Erythroblast (primary cell): ENCODE measurements around the gene SLC1A7.

Source experiments
- DNase-seq, 2 experiments: peaks; one replicate each; lab custom pipeline; 2025; lab: John Stamatoyannopoulos, UW
- GATA1 ChIP-seq: IDR thresholded peaks from 2 replicates; pipeline ENCODE4 v1.6.1; 2011; ENCODE audit warnings: low read depth, mild to moderate bottlenecking, control low read depth, low read length, moderate library complexity
- POLR2A ChIP-seq: IDR thresholded peaks from 2 replicates; pipeline ENCODE4 v1.6.1; 2011; ENCODE audit warnings: mild to moderate bottlenecking, low read length

Gene SLC1A7

DNA sequence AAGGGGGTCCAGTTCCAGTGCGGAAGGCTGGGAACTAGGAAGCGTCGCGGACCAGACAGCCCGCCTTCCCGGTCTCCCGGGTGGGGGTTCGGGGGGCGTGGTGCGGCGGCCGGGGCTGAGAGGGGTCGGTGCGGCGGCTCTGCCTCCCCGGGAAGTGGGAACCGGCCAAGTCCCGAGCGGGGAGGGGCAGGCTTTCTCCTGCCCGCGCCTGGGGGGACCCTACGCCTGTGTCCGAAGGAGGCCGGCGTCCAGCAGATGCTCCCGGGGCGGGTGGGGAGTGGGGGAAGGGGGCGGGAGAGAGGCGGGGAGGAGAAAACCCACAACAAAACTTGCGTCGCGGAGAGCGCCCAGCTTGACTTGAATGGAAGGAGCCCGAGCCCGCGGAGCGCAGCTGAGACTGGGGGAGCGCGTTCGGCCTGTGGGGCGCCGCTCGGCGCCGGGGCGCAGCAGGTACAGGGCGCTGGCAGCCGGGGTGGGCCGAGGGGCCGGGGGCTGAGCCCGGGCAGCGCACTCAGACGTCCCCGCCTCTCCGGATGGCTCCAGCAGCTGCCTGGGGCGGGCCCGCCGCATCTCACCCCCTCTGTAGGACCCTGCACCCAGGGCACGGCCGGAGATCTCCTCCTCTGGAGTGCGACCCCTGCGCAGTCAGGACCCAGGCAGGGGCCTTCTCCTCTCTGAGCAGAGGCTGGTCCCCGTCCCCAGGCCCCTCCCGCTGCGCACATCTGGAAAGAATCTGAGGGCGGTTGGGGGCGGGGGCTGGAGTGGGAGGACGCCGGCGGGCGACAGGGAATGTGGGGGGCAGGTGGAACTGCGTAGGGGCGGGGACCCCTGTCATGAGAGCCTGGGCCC is 80.4 kb downstream of the SLC1A7 start, which contains the start of gene PODN:
Gene PODN, plus strand, starts transcription at position 355 of the 849 bp plus-strand sequence. CDS start 7,643 bp downstream, outside the sequence.
- no peak for TF ChIP-seq GATA1

DNA sequence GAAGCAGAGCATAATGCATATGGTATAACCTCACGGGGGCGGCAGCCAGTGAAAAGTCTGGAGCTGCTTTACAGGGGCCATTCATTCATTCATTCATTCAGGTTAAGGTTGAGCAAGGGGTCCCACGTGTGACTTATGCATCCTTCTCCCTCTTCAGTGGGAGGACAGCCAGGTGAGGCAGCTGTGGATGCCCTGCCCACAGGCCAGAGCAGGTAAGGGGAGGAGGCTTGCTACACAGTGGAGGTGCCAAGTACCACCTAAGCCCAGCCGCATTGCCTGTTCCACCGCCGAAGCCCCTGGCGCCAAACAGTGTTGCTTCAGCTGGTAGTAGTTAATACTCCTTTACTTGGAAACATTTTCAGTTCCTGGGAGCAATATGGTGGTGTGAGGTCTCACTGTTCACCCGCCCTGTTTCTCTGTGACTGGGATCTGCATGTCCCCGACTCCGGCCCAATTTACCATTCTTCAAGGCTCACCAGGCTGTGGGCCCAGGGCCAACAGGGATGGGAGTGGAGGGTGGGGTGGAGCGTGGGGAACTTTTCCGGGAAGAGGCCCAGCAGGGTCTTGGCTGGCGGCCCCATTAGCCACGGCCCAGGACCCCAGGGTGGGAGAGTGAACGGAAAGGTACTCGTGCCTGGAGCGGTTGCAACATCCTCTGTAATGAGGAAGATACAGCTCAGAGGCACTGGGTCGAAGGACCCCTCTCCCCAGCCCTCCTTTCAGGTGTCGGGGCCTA is 81.1 kb downstream of the SLC1A7 start:
- TF ChIP-seq GATA1, result no peak
- TF ChIP-seq POLR2A, result no peak
- no peak for DNase-seq

More for the DNA sequence above, 80.4 kb downstream of the SLC1A7 start, which contains the start of gene PODN:
- DNase-seq, result no peak

DNA sequence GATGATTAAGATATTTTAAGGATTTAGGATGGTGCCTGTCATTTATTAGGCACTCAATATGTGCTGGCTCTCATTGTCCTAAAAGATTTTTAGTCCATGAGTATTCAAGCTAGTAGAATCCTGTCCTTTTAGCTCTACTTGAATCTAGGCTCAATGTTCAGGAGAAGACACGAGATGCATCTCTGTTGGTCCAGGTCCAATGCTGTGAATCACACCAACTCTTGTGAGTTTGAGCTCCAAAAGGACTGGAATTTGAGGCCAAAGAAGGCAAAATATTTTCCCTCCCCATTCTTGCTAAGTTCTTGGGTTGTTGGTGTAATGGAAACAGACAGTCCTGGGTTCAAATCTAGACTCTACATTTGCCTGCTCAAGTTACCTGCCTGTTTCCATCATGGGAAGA is 81.9 kb downstream of the SLC1A7 start:
- DNase-seq, result no peak
- TF ChIP-seq POLR2A (no peak), GATA1 (no peak)

DNA sequence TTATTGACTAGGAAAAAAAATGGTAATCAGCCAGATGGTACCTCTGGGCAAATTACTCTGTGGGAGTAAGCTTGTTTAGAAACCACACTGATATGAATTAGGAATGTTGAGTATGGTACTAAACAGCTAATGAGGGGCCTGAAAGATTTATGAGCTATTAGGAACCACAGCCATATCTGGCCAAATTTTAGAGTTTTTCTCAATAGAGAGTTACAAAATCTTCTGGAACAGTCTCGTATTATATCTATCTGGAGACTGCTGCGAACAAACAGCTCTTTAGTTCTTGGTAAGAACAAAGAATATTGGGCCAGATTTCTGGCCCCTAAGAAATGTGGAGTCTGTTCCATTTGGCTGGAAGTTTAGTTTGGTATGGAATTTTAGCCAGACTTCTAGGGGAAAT is 85.3 kb downstream of the SLC1A7 start:
- TF ChIP-seq POLR2A (no peak), GATA1 (no peak)
- no peak for DNase-seq

DNA sequence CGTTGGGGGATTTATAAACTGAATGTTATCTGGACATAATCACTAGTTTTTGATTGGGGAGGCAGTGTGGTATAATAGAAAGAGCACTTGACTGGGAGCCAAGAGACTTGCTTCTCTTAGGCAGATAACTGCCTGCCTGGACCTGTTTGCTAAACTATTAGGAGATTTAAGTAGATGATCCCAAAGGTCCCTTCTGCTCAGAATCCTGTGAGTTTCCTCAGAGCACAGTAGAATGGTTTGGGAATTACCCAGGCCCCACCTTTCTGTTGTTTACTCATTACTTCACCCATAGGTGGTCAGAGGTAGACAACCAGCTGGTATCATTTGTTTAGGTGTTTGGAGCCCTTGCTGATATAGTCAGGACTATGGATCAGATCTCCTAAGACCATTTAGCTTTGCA is 90.8 kb downstream of the SLC1A7 start:
- TF ChIP-seq GATA1 (no peak), POLR2A (no peak)
- DNase-seq, result no peak

DNA sequence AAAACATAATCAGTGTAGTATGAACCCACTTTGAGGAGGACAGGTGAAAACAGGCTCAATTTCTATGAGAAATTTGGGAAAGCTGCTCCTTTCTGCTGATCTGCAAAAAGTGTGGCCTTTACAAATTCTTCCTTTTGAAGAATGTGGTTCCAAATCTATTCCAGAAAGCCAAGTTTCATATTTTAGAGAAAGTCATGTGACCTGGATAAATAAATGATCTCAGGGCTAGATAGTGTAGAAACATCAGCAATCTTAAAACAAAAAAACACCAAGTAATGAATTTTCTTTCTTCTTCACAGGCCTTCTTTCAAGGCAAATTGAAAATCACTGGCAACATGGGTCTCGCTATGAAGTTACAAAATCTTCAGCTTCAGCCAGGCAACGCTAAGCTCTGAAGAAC is 92.1 kb downstream of the SLC1A7 start:
- no peak for DNase-seq
- TF ChIP-seq GATA1 (no peak), POLR2A (no peak)

DNA sequence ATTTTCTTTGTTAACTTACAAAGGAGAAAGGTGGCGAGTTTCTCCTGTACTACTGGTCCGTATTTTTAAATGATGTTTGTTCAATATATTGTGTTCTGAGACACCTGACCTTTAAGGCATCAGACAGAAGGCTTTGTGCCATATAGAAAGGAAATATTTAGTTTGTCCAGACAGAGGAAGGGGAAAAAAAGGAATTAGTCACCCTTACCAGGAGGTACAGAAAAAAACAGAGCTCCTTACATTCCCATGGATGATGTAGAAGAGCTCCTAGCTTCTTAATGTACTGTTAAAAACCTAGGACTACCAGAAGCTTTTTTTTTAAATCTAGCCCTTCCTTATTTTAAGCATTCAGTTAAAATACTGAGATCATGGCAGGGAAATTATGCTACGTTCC is 92.9 kb downstream of the SLC1A7 start:
- TF ChIP-seq GATA1 (no peak), POLR2A (no peak)
- DNase-seq, result no peak

DNA sequence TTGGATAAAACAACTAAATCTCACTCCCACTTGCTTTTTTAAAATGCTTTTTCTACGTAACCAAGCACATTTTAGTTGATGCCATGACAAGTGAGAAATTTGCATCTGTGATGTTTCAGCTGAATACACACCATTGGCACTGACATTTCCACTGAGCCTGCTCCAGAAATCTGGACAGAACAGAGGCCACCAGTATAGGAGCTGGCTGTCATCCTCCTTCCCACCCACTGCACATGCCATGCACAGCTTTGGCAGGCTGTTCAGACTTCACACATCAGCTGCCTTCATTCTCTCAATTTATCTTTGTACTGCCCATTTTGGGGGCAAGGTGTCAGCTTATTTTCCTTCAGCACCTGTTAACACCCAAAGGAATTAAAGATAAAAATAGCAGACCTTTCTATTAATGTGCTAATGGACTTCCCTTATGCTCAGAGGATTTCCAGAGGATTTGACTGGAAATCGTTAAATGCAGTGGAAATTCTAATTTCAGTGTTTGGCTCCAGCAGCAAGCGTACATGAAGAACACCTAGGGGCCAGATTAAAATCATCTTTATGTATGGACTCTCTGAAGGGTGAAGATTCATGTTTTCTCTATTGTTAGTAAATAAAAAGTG is 93.4 kb downstream of the SLC1A7 start:
- no peak for DNase-seq
- TF ChIP-seq GATA1, result no peak
- TF ChIP-seq POLR2A, result no peak

DNA sequence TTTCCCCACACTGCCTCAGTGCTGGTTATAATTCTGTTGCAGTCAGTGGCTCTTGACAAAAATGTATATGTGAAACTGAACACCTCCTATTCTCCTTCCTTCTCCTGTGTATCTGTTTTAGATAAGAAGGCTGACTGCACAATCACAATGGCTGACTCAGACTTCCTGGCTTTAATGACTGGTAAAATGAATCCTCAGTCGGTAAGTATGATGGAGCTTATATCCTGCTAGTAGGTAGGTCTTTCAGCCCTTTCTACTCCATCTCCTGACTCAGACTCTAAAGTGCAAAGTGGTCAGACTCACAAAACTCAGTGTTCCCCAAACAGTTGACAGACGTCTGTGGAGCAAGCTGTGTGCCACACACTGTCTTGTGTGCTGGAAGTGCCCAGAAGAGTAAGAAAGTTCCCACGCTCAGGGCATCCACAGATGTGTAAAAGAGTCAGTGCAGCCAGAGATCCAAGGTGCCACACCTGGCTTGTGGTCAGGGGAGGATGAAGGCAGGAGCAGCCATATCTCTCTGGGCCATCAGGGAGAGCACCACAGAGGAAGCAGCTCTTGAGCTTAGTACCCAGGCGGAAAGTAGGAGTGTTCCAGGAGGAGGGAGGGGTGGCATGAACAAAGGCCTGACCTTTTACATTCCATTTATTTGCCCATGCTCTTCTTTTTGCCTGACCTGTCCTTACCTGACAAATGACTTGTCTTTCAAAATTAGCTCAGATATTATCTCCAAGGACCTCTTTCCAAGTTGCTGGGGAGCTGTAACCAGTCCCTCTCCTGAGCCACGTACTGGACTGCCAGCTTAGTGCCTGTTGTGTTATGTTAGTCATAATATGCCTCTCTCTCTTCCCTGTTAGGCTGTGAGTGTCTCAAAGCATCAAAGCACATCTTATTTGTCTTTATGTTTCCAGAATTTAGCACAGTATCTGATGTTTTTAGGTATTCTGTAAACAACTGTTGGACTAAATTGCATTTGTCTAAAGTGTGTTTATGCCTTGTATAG is 94.4 kb downstream of the SLC1A7 start:
- no peak for TF ChIP-seq POLR2A
- TF ChIP-seq GATA1, result no peak
- DNase-seq, result no peak

DNA sequence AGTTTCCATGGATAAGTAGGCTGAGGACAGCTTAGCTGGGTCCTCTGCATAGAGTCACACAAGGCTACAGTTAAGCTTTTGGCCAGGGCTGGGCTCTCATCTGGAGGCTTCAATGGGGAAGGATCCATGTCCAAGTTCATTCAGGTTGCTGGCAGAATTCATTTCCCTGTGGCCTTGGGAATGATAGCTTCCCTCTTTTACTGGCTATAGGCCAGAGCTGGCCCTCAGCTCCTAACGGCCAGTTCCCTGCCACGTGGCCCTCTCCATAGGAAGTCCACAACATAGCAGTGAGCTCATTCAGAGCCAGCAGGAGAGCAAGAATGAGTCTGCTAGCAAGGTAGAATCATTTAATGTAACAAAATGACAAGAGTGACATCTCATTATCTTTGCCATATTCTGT is 95.5 kb downstream of the SLC1A7 start:
- TF ChIP-seq GATA1 (no peak), POLR2A (no peak)
- no peak for DNase-seq

DNA sequence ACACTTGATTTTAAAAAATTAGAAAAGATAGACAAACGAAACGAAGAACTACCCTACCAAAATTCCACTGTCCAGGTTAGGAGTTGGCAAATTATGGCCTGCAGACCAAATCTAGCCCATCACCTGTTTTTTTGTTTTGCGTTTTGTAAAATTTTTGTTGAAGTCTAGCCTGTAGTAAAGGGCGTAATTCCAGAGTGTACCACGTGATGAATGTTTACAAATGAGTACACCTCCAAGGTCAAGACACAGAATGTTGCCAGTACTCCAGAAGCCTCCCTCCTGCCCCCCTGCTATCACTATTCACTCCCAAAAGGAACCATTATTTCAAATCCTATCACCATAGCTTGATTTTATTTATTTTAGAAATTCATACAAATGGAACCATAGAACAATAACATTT is 97.5 kb downstream of the SLC1A7 start:
- no peak for DNase-seq
- TF ChIP-seq GATA1 (no peak), POLR2A (no peak)

DNA sequence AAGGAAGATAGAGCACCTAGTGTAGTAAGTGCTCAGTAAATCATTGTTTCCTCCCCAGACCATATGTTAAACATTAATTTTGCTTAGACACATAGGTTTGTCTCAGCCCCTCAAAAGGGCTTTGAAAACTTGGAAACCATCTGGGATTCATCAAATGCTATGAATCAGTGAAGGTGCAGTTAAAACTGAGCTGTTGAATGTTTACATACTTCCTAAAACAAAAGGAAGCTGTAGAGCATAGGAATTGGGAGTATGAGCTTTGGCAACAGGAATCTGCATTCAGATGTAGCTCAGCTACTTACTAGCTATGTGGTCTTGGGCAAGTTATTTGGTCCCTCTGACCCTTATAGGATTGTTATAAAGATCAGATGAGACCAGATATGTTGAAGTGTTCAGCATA is 99.2 kb downstream of the SLC1A7 start:
- no peak for DNase-seq
- TF ChIP-seq GATA1 (no peak), POLR2A (no peak)

DNA sequence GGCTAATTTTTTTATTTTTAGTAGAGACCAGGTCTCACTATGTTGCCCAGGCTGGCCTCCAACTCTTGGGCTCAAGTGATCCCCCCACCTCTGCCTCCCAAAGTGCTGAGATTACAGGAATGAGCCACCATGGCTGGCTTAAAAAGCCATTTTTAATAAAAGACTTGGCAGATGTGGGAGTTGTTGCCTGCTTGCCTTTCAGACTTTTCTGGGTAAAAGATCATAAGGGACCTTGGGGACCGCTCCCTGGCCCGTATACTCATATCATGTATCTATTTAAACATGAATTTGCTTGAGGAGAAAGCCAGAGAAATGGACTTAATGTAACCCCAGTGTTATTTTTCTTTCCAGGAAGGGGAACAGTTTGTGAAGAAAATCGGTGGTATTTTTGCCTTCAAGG is 103.9 kb downstream of the SLC1A7 start:
- DNase-seq, result no peak
- no peak for TF ChIP-seq POLR2A
- no peak for TF ChIP-seq GATA1
